A549 (cell line): Measurements from ENCODE around the gene ELMOD2. TPM values are rescaled to one million over a fixed set of nuclear protein-coding genes. Genes with fewer than 3 reads are reported as not detected.

Experiments used
- BHLHE40 ChIP-seq: IDR thresholded peaks from 2 replicates; pipeline ENCODE4 v1.6.1; 2012; ENCODE audit warnings: low read depth, low read length, inconsistent platforms
- CBX8 ChIP-seq: fragments of 200-600 bp; sonication (generic); IDR thresholded peaks from 2 replicates; pipeline ENCODE4 v1.6.1; 2016
- CHD2 ChIP-seq: fragments of 150-350 bp; IDR thresholded peaks from 2 replicates; pipeline ENCODE4 v1.6.1; 2014; ENCODE audit warnings: low read length; ENCODE audit not compliant: partially characterized antibody
- EP300 ChIP-seq, 2 experiments: fragments of >200 bp; sonication (Bioruptor Twin); formaldehyde crosslinking; IDR thresholded peaks; 2 replicates in 1 of 2; 3 replicates in 1 of 2; pipeline ENCODE4 v1.6.1; 2016 to 2017
- GATA3 ChIP-seq: IDR thresholded peaks from 2 replicates; pipeline ENCODE4 v1.6.1; 2012; ENCODE audit warnings: borderline replicate concordance
- HEYL ChIP-seq: fragments of 250-450 bp; sonication (Bioruptor Pico); IDR thresholded peaks from 2 replicates; pipeline ENCODE4 v1.8.0; 2021; ENCODE audit warnings: mild to moderate bottlenecking, moderate library complexity
- HOXA7 ChIP-seq: fragments of 250-450 bp; sonication (Bioruptor Pico); IDR thresholded peaks from 2 replicates; pipeline ENCODE4 v1.5.0; 2020; ENCODE audit warnings: mild to moderate bottlenecking, moderate library complexity
- HOXB13 ChIP-seq: fragments of 250-450 bp; sonication (Bioruptor Pico); IDR thresholded peaks from 2 replicates; pipeline ENCODE4 v1.5.0; 2020; ENCODE audit warnings: low read depth, mild to moderate bottlenecking, moderate library complexity
- JUN ChIP-seq, 2 experiments: fragments of >200 bp; sonication (Bioruptor Twin); formaldehyde crosslinking; IDR thresholded peaks; 2 replicates in 1 of 2; 3 replicates in 1 of 2; pipeline ENCODE4 v1.6.1; 2016 to 2017
- JUNB ChIP-seq: fragments of >200 bp; sonication (Bioruptor Twin); formaldehyde crosslinking; IDR thresholded peaks from 2 replicates; pipeline ENCODE4 v1.6.1; 2016
- KDM1A ChIP-seq: fragments of 200-600 bp; sonication (generic); IDR thresholded peaks from 2 replicates; pipeline ENCODE4 v1.6.1; 2016; ENCODE audit warnings: low read depth, mild to moderate bottlenecking
- KDM5A ChIP-seq: fragments of 200-600 bp; sonication (generic); IDR thresholded peaks from 2 replicates; pipeline ENCODE4 v1.6.1; 2016; ENCODE audit warnings: antibody characterized with exemption, mild to moderate bottlenecking
- MAFK ChIP-seq: fragments of 450-650 bp; IDR thresholded peaks from 2 replicates; pipeline ENCODE4 v1.6.1; 2014; ENCODE audit not compliant: partially characterized antibody
- NPAS2 ChIP-seq: fragments of 250-450 bp; sonication (Bioruptor Pico); IDR thresholded peaks from 2 replicates; pipeline ENCODE4 v1.8.0; 2022; ENCODE audit warnings: mild to moderate bottlenecking, moderate library complexity, borderline replicate concordance
- NR3C1 ChIP-seq: fragments of >200 bp; sonication (Bioruptor Twin); formaldehyde crosslinking; IDR thresholded peaks from 3 replicates; pipeline ENCODE4 v1.6.1; 2017
- POLR2A ChIP-seq: IDR thresholded peaks from 2 replicates; pipeline ENCODE4 v1.6.1; 2012; ENCODE audit warnings: mild to moderate bottlenecking, low read length
- RARB ChIP-seq: fragments of 250-450 bp; sonication (Bioruptor Pico); IDR thresholded peaks from 2 replicates; pipeline ENCODE4 v1.8.0; 2021; ENCODE audit warnings: mild to moderate bottlenecking, moderate library complexity
- RCOR1 ChIP-seq: fragments of 150-350 bp; IDR thresholded peaks from 2 replicates; pipeline ENCODE4 v1.6.1; 2014; ENCODE audit warnings: antibody characterized with exemption, low read length, low read depth
- RFX5 ChIP-seq: fragments of 450-650 bp; IDR thresholded peaks from 2 replicates; pipeline ENCODE4 v1.7.1; 2014; ENCODE audit warnings: antibody characterized with exemption, mild to moderate bottlenecking, moderate library complexity
- RNF2 ChIP-seq: fragments of 200-600 bp; sonication (generic); IDR thresholded peaks from 2 replicates; pipeline ENCODE4 v1.6.1; 2016; ENCODE audit warnings: low read depth, mild to moderate bottlenecking, antibody characterized with exemption, moderate library complexity, borderline replicate concordance
- SREBF2 ChIP-seq: fragments of 450-650 bp; IDR thresholded peaks from 2 replicates; pipeline ENCODE4 v1.6.1; 2014; ENCODE audit warnings: mild to moderate bottlenecking, moderate library complexity
- TFCP2L1 ChIP-seq: fragments of 250-450 bp; sonication (Bioruptor Pico); IDR thresholded peaks from 2 replicates; pipeline ENCODE4 v1.5.0; 2021; ENCODE audit warnings: mild to moderate bottlenecking
- ZNF302 ChIP-seq: fragments of 250-450 bp; sonication (Bioruptor Pico); IDR thresholded peaks from 2 replicates; pipeline ENCODE4 v1.9.0; 2021; ENCODE audit warnings: inconsistent platforms, mild to moderate bottlenecking, moderate library complexity
- ZSCAN20 ChIP-seq: fragments of 250-450 bp; sonication (Bioruptor Pico); IDR thresholded peaks from 2 replicates; pipeline ENCODE4 v1.8.0; 2022; ENCODE audit warnings: mild to moderate bottlenecking, moderate library complexity
- polyA plus RNA-seq, 4 experiments: library from polyadenylated mRNA; depleted of rRNA in 3 of 4; stranded (reverse); fragments of >200 nt; fragmentation: RNase III in 1 of 4; extraction: RNeasy Plus Mini Kit Qiagen cat#74134 plus additional on column Dnase treatment in 1 of 4; gene quantifications; 2 replicates in 3 of 4; 3 replicates in 1 of 4; pipeline ENCODE4 v1.2.3, GENCODE V29; 2011 to 2017
- TF ChIP-seq, protein P1 (sequence below): fragments of >200 bp; sonication (Bioruptor Twin); formaldehyde crosslinking; IDR thresholded peaks from 3 replicates; pipeline ENCODE4 v1.6.1; 2016
- TF ChIP-seq, protein P2 (sequence below): fragments of 450-650 bp; IDR thresholded peaks from 2 replicates; pipeline ENCODE4 v1.6.1; 2014; ENCODE audit warnings: antibody characterized with exemption
- TF ChIP-seq, protein P3 (sequence below): IDR thresholded peaks from 2 replicates; pipeline ENCODE4 v1.6.1; 2012
- TF ChIP-seq, protein P4 (sequence below): IDR thresholded peaks from 2 replicates; pipeline ENCODE4 v1.6.1; 2012; ENCODE audit warnings: low read depth, borderline replicate concordance
- TF ChIP-seq, protein P5 (sequence below): IDR thresholded peaks from 2 replicates; pipeline ENCODE4 v1.6.1; 2012
- TF ChIP-seq, protein P6 (sequence below): fragments of 250-450 bp; sonication (Bioruptor Pico); IDR thresholded peaks from 2 replicates; pipeline ENCODE4 v1.5.0; 2021; ENCODE audit warnings: mild to moderate bottlenecking, moderate library complexity, borderline replicate concordance

Gene ELMOD2
- polyA plus RNA-seq, 2 of the 4 experiments (the other 2 are of a cell fraction): 11.8 to 36.6 TPM

DNA sequence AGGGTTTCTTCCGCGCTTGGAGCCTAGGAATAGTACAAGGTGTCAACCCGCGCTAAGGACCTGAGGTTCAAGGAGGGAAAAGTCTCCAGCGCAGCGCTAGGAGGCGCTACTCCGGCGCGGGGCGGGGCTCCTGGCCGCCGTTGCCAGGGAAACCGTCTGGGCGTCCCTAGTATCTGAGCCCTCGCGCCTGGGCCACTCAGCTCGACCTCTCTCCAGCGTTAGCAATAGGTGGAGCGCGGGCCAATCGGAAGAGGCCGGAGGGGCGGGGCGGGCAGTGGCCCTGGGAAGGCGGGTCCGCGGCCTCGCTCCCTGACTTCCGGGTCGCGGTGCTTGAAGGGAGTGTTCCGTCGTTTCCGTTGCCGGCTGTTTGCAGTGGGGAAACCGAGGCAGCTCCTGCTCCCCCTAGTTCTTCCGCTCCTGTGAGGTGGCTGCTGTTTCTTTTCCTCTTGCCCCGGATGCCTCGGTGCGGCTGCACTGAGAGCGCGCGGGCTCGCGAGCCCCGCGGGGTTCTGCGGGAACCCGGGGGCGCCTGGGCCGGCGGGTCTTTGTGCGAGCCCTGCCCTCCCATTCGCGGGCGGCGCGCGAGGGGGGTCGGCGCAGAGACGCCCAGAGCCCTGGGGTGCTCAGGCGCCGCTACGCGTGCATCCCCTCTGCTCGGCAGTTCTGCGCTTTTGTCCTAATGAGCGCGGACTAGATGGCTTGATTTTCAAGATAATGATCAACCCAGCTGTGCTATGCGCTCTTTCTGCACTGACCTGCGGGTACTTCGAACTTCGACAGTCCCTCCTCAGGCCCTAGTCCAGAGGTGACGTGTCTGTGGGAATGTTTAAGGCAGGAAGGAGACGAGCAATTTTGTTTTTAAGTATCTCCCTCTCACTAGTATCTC is at the start of gene ELMOD2 (continued):
- TF ChIP-seq, protein P1, sequence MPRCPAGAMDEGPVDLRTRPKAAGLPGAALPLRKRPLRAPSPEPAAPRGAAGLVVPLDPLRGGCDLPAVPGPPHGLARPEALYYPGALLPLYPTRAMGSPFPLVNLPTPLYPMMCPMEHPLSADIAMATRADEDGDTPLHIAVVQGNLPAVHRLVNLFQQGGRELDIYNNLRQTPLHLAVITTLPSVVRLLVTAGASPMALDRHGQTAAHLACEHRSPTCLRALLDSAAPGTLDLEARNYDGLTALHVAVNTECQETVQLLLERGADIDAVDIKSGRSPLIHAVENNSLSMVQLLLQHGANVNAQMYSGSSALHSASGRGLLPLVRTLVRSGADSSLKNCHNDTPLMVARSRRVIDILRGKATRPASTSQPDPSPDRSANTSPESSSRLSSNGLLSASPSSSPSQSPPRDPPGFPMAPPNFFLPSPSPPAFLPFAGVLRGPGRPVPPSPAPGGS: 0 out of 3 replicates have a peak, but pooled peaks have one; percentile 37
- TF ChIP-seq GATA3: no peak
- TF ChIP-seq TFCP2L1 (CRISPR knock-in tag): no peak
- no peak for TF ChIP-seq RCOR1
- no peak for TF ChIP-seq NPAS2
- peak; percentile 33; the same call in 1 of the 2 replicates for TF ChIP-seq RFX5
- TF ChIP-seq, protein P2, sequence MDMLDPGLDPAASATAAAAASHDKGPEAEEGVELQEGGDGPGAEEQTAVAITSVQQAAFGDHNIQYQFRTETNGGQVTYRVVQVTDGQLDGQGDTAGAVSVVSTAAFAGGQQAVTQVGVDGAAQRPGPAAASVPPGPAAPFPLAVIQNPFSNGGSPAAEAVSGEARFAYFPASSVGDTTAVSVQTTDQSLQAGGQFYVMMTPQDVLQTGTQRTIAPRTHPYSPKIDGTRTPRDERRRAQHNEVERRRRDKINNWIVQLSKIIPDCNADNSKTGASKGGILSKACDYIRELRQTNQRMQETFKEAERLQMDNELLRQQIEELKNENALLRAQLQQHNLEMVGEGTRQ: no peak
- TF ChIP-seq, protein P3, sequence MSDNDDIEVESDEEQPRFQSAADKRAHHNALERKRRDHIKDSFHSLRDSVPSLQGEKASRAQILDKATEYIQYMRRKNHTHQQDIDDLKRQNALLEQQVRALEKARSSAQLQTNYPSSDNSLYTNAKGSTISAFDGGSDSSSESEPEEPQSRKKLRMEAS: peak; percentile 66
- TF ChIP-seq POLR2A: peak; percentile 77
- TF ChIP-seq RARB: no peak
- peak; percentile 52 to 77; a peak in 3 of 5 replicates for TF ChIP-seq JUN (IDR thresholded peaks at IDR 0.05)
- no peak for TF ChIP-seq KDM5A
- TF ChIP-seq HOXB13: no peak
- no peak for TF ChIP-seq ZSCAN20 (CRISPR knock-in tag)
- no peak for TF ChIP-seq JUNB
- TF ChIP-seq KDM1A: no peak
- TF ChIP-seq MAFK: no peak
- no peak for TF ChIP-seq NR3C1
- TF ChIP-seq, protein P4, sequence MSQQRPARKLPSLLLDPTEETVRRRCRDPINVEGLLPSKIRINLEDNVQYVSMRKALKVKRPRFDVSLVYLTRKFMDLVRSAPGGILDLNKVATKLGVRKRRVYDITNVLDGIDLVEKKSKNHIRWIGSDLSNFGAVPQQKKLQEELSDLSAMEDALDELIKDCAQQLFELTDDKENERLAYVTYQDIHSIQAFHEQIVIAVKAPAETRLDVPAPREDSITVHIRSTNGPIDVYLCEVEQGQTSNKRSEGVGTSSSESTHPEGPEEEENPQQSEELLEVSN: peak; percentile 81
- no peak for TF ChIP-seq BHLHE40
- TF ChIP-seq SREBF2: no peak
- no peak for TF ChIP-seq CBX8
- no peak for TF ChIP-seq RNF2
- no peak for TF ChIP-seq HEYL (CRISPR knock-in tag)
- TF ChIP-seq CHD2: no peak
- TF ChIP-seq, protein P5, sequence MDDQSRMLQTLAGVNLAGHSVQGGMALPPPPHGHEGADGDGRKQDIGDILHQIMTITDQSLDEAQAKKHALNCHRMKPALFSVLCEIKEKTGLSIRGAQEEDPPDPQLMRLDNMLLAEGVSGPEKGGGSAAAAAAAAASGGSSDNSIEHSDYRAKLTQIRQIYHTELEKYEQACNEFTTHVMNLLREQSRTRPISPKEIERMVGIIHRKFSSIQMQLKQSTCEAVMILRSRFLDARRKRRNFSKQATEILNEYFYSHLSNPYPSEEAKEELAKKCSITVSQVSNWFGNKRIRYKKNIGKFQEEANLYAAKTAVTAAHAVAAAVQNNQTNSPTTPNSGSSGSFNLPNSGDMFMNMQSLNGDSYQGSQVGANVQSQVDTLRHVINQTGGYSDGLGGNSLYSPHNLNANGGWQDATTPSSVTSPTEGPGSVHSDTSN: no peak
- no peak for TF ChIP-seq ZNF302 (CRISPR knock-in tag)
- no peak for TF ChIP-seq HOXA7 (CRISPR knock-in tag)
- TF ChIP-seq EP300 (IDR thresholded peaks at IDR 0.05): no peak
- TF ChIP-seq, protein P6, sequence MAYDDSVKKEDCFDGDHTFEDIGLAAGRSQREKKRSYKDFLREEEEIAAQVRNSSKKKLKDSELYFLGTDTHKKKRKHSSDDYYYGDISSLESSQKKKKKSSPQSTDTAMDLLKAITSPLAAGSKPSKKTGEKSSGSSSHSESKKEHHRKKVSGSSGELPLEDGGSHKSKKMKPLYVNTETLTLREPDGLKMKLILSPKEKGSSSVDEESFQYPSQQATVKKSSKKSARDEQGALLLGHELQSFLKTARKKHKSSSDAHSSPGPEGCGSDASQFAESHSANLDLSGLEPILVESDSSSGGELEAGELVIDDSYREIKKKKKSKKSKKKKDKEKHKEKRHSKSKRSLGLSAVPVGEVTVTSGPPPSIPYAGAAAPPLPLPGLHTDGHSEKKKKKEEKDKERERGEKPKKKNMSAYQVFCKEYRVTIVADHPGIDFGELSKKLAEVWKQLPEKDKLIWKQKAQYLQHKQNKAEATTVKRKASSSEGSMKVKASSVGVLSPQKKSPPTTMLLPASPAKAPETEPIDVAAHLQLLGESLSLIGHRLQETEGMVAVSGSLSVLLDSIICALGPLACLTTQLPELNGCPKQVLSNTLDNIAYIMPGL (CRISPR knock-in tag): peak; percentile 47; the same call in 1 of the 2 replicates
